MV-4-11 (cell line): ENCODE results near the gene TSPAN32.
A peak's percentile ranks its signal among the peaks of the same experiment; 100 is the strongest.
"Not testable (repeated sequence)": the region's sequence is repeated elsewhere in the genome, so short reads cannot be mapped to it uniquely, and the experiment has no call there.

Source experiments
- DNase-seq: peaks from one replicate; lab custom pipeline; 2025; lab: John Stamatoyannopoulos, UW

The TSPAN32 gene

GRCh38 chr11:2316169-2316962 lies 14.6 kb downstream of the TSPAN32 start:
- no peak for DNase-seq

- DNase-seq = no peak
Observed at GRCh38 chr11:2316963-2317244, 15.1 kb downstream of the TSPAN32 start.

GRCh38 chr11:2317354-2318050 lies 15.7 kb downstream of the TSPAN32 start:
- DNase-seq = no peak

GRCh38 chr11:2318123-2318522 lies 16.3 kb downstream of the TSPAN32 start:
- DNase-seq = peak; percentile 47

GRCh38 chr11:2318707-2319106 lies 16.9 kb downstream of the TSPAN32 start:
- DNase-seq = no peak

GRCh38 chr11:2319791-2320472 lies 18.1 kb downstream of the TSPAN32 start:
- DNase-seq = no peak

- DNase-seq = no peak
Observed at GRCh38 chr11:2320568-2321310, 18.9 kb downstream of the TSPAN32 start.

- no peak for DNase-seq
Observed at GRCh38 chr11:2321311-2321683, 19.5 kb downstream of the TSPAN32 start.

- no peak for DNase-seq
Observed at GRCh38 chr11:2325123-2325522, 23.3 kb downstream of the TSPAN32 start.

- no peak for DNase-seq
Observed at GRCh38 chr11:2325719-2326118, 23.9 kb downstream of the TSPAN32 start.

GRCh38 chr11:2327032-2327431 lies 25.2 kb downstream of the TSPAN32 start:
- no peak for DNase-seq

- DNase-seq = no peak
Observed at GRCh38 chr11:2328021-2328420, 26.2 kb downstream of the TSPAN32 start.

GRCh38 chr11:2328656-2329354 lies 27.0 kb downstream of the TSPAN32 start:
- DNase-seq = no peak

- no peak for DNase-seq
Observed at GRCh38 chr11:2329551-2329950, 27.7 kb downstream of the TSPAN32 start.

GRCh38 chr11:2330696-2331095 lies 28.9 kb downstream of the TSPAN32 start:
- DNase-seq = no peak

- no peak for DNase-seq
Observed at GRCh38 chr11:2331404-2331803, 29.6 kb downstream of the TSPAN32 start.

- DNase-seq = not testable (repeated sequence)
Observed at GRCh38 chr11:2332569-2332968, 30.8 kb downstream of the TSPAN32 start.

GRCh38 chr11:2333486-2334205 lies 31.8 kb downstream of the TSPAN32 start:
- DNase-seq = not testable (repeated sequence)

GRCh38 chr11:2335286-2335685 lies 33.5 kb downstream of the TSPAN32 start:
- not testable (repeated sequence) for DNase-seq

GRCh38 chr11:2338760-2339159 lies 36.9 kb downstream of the TSPAN32 start:
- DNase-seq = not testable (repeated sequence)

GRCh38 chr11:2342557-2342956 lies 40.7 kb downstream of the TSPAN32 start:
- DNase-seq = no peak
